Measurements from ENCODE around the gene MLLT3. TPM values are rescaled to one million over a fixed set of nuclear protein-coding genes. Genes with fewer than 3 reads are reported as not detected.
"Not testable (repeated sequence)": the region's sequence is repeated elsewhere in the genome, so short reads cannot be mapped to it uniquely, and the experiment has no call there.

The MLLT3 gene
- total and polyA plus RNA-seq, 4 donors, result 22.0 to 42.3 (median 31.1) TPM

- H3K27ac ChIP-seq (ENCODE audit: low read depth, low read length), result no peak overlapping the region
- WGBS (ENCODE audit: insufficient coverage), result 78% methylated on average over 1 of the region's 7 CpGs
- H3K4me1 ChIP-seq (ENCODE audit: control insufficient read depth, insufficient read depth, low read length), result no peaks in the 10 kb centered on the region
- H3K27me3 ChIP-seq (ENCODE audit: control insufficient read depth, insufficient read depth, low read length), result no peaks in the 10 kb centered on the region
- no peaks in the 10 kb centered on the region for H3K9me3 ChIP-seq (ENCODE audit: control insufficient read depth, insufficient read depth, low read length)
- no peaks in the 10 kb centered on the region for H3K36me3 ChIP-seq (ENCODE audit: control insufficient read depth, insufficient read depth, low read length)
- H3K4me3 ChIP-seq (ENCODE audit: low read depth, low read length), result no peak overlapping the region
- no peak for DNase-seq (ENCODE audit: low read depth in 4 of 6, low spot score in 6 of 6)
These were observed 37.2 kb downstream of the MLLT3 start for GRCh38 chr9:20584968-20585643.

- 96% methylated on average over 4 of the region's 4 CpGs for WGBS (ENCODE audit: insufficient coverage)
- not testable (repeated sequence) for H3K9me3 ChIP-seq (ENCODE audit: control insufficient read depth, insufficient read depth, low read length); H3K4me3 ChIP-seq (ENCODE audit: low read depth, low read length); H3K36me3 ChIP-seq (ENCODE audit: control insufficient read depth, insufficient read depth, low read length); DNase-seq (ENCODE audit: low read depth in 4 of 6, low spot score in 6 of 6); H3K4me1 ChIP-seq (ENCODE audit: control insufficient read depth, insufficient read depth, low read length); H3K27ac ChIP-seq (ENCODE audit: low read depth, low read length); H3K27me3 ChIP-seq (ENCODE audit: control insufficient read depth, insufficient read depth, low read length)
These were observed 39.2 kb downstream of the MLLT3 start for GRCh38 chr9:20583088-20583487.

- Histone ChIP-seq H3K4me3 (ENCODE audit: low read depth, low read length) (no peak overlapping the region), H3K27me3 (ENCODE audit: control insufficient read depth, insufficient read depth, low read length) (no peaks in the 10 kb centered on the region), H3K36me3 (ENCODE audit: control insufficient read depth, insufficient read depth, low read length) (no peaks in the 10 kb centered on the region), H3K9me3 (ENCODE audit: control insufficient read depth, insufficient read depth, low read length) (no peaks in the 10 kb centered on the region), H3K4me1 (ENCODE audit: control insufficient read depth, insufficient read depth, low read length) (no peaks in the 10 kb centered on the region), H3K27ac (ENCODE audit: low read depth, low read length) (no peak overlapping the region)
- no peak for DNase-seq (ENCODE audit: low read depth in 4 of 6, low spot score in 6 of 6)
- no CpG with 5 or more reads among the region's 3 CpGs for WGBS (ENCODE audit: insufficient coverage)
These were observed 40.1 kb downstream of the MLLT3 start for GRCh38 chr9:20582150-20582549.

- H3K4me1 ChIP-seq (ENCODE audit: control insufficient read depth, insufficient read depth, low read length), result no peaks in the 10 kb centered on the region
- H3K4me3 ChIP-seq (ENCODE audit: low read depth, low read length), result no peak overlapping the region
- no peak overlapping the region for H3K27ac ChIP-seq (ENCODE audit: low read depth, low read length)
- H3K27me3 ChIP-seq (ENCODE audit: control insufficient read depth, insufficient read depth, low read length), result no peaks in the 10 kb centered on the region
- no peak for DNase-seq (ENCODE audit: low read depth in 4 of 6, low spot score in 6 of 6)
- no peaks in the 10 kb centered on the region for H3K36me3 ChIP-seq (ENCODE audit: control insufficient read depth, insufficient read depth, low read length)
- peaks cover 1% of the 10 kb centered on the region for H3K9me3 ChIP-seq (ENCODE audit: control insufficient read depth, insufficient read depth, low read length)
- no CpG with 5 or more reads among the region's 2 CpGs for WGBS (ENCODE audit: insufficient coverage)
These were observed 41.6 kb downstream of the MLLT3 start for GRCh38 chr9:20580673-20581072.

GRCh38 chr9:20579524-20580314, 42.6 kb downstream of the MLLT3 start:
- Histone ChIP-seq H3K4me3 (ENCODE audit: low read depth, low read length) (no peak overlapping the region), H3K36me3 (ENCODE audit: control insufficient read depth, insufficient read depth, low read length) (no peaks in the 10 kb centered on the region), H3K27me3 (ENCODE audit: control insufficient read depth, insufficient read depth, low read length) (no peaks in the 10 kb centered on the region), H3K4me1 (ENCODE audit: control insufficient read depth, insufficient read depth, low read length) (no peaks in the 10 kb centered on the region), H3K9me3 (ENCODE audit: control insufficient read depth, insufficient read depth, low read length) (peaks cover 1% of the 10 kb centered on the region), H3K27ac (ENCODE audit: low read depth, low read length) (no peak overlapping the region)
- WGBS (ENCODE audit: insufficient coverage), result no CpG with 5 or more reads among the region's 2 CpGs
- no peak for DNase-seq (ENCODE audit: low read depth in 4 of 6, low spot score in 6 of 6)

- H3K27ac ChIP-seq (ENCODE audit: low read depth, low read length), result no peak overlapping the region
- 86% methylated on average over 1 of the region's 4 CpGs for WGBS (ENCODE audit: insufficient coverage)
- H3K27me3 ChIP-seq (ENCODE audit: control insufficient read depth, insufficient read depth, low read length), result no peaks in the 10 kb centered on the region
These were observed 49.3 kb downstream of the MLLT3 start for GRCh38 chr9:20573023-20573422.

GRCh38 chr9:20570756-20571155, 51.5 kb downstream of the MLLT3 start:
- Histone ChIP-seq H3K4me3 (ENCODE audit: low read depth, low read length) (no peak overlapping the region), H3K27me3 (ENCODE audit: control insufficient read depth, insufficient read depth, low read length) (no peaks in the 10 kb centered on the region), H3K27ac (ENCODE audit: low read depth, low read length) (no peak overlapping the region), H3K4me1 (ENCODE audit: control insufficient read depth, insufficient read depth, low read length) (no peaks in the 10 kb centered on the region), H3K9me3 (ENCODE audit: control insufficient read depth, insufficient read depth, low read length) (peaks cover under 1% of the 10 kb centered on the region), H3K36me3 (ENCODE audit: control insufficient read depth, insufficient read depth, low read length) (no peaks in the 10 kb centered on the region)
- no peak for DNase-seq (ENCODE audit: low read depth in 4 of 6, low spot score in 6 of 6)
- no CpG with 5 or more reads among the region's 1 CpG for WGBS (ENCODE audit: insufficient coverage)

More at GRCh38 chr9:20573023-20573422, 49.3 kb downstream of the MLLT3 start:
- no peak for DNase-seq (ENCODE audit: low read depth in 4 of 6, low spot score in 6 of 6)
- Histone ChIP-seq H3K9me3 (ENCODE audit: control insufficient read depth, insufficient read depth, low read length) (peaks cover 1% of the 10 kb centered on the region), H3K4me1 (ENCODE audit: control insufficient read depth, insufficient read depth, low read length) (no peaks in the 10 kb centered on the region), H3K4me3 (ENCODE audit: low read depth, low read length) (no peak overlapping the region), H3K36me3 (ENCODE audit: control insufficient read depth, insufficient read depth, low read length) (no peaks in the 10 kb centered on the region)

GRCh38 chr9:20570087-20570486, 52.2 kb downstream of the MLLT3 start:
- Histone ChIP-seq H3K27ac (ENCODE audit: low read depth, low read length) (no peak overlapping the region), H3K36me3 (ENCODE audit: control insufficient read depth, insufficient read depth, low read length) (no peaks in the 10 kb centered on the region), H3K4me3 (ENCODE audit: low read depth, low read length) (no peak overlapping the region), H3K9me3 (ENCODE audit: control insufficient read depth, insufficient read depth, low read length) (no peaks in the 10 kb centered on the region), H3K27me3 (ENCODE audit: control insufficient read depth, insufficient read depth, low read length) (no peaks in the 10 kb centered on the region), H3K4me1 (ENCODE audit: control insufficient read depth, insufficient read depth, low read length) (no peaks in the 10 kb centered on the region)
- no peak for DNase-seq (ENCODE audit: low read depth in 4 of 6, low spot score in 6 of 6)
- WGBS (ENCODE audit: insufficient coverage), result no CpG with 5 or more reads among the region's 1 CpG

- DNase-seq (ENCODE audit: low read depth in 4 of 6, low spot score in 6 of 6), result no peak
- Histone ChIP-seq H3K4me1 (ENCODE audit: control insufficient read depth, insufficient read depth, low read length) (no peaks in the 10 kb centered on the region), H3K27ac (ENCODE audit: low read depth, low read length) (no peak overlapping the region), H3K4me3 (ENCODE audit: low read depth, low read length) (no peak overlapping the region), H3K36me3 (ENCODE audit: control insufficient read depth, insufficient read depth, low read length) (no peaks in the 10 kb centered on the region), H3K9me3 (ENCODE audit: control insufficient read depth, insufficient read depth, low read length) (no peaks in the 10 kb centered on the region), H3K27me3 (ENCODE audit: control insufficient read depth, insufficient read depth, low read length) (no peaks in the 10 kb centered on the region)
- 82% methylated on average over 5 of the region's 5 CpGs for WGBS (ENCODE audit: insufficient coverage)
These were observed 52.8 kb downstream of the MLLT3 start for GRCh38 chr9:20569525-20569924.

- Histone ChIP-seq H3K27ac (ENCODE audit: low read depth, low read length) (no peak overlapping the region), H3K4me1 (ENCODE audit: control insufficient read depth, insufficient read depth, low read length) (no peaks in the 10 kb centered on the region)
- DNase-seq (ENCODE audit: low read depth in 4 of 6, low spot score in 6 of 6), result no peak
These were observed 53.9 kb downstream of the MLLT3 start for GRCh38 chr9:20568400-20568799.

More at GRCh38 chr9:20568400-20568799, 53.9 kb downstream of the MLLT3 start:
- Histone ChIP-seq H3K4me3 (ENCODE audit: low read depth, low read length) (no peak overlapping the region), H3K27me3 (ENCODE audit: control insufficient read depth, insufficient read depth, low read length) (no peaks in the 10 kb centered on the region), H3K36me3 (ENCODE audit: control insufficient read depth, insufficient read depth, low read length) (no peaks in the 10 kb centered on the region), H3K9me3 (ENCODE audit: control insufficient read depth, insufficient read depth, low read length) (no peaks in the 10 kb centered on the region)

All from spinal cord (tissue), 10 donors.